HepG2 (cell line): Measurements from ENCODE around the gene IGF2. TPM values are rescaled to one million over a fixed set of nuclear protein-coding genes. Genes with fewer than 3 reads are reported as not detected.
A peak's percentile ranks its signal among the peaks of the same experiment; 100 is the strongest.

Experiments
- CTCF ChIP-seq: sonication (generic); formaldehyde crosslinking; IDR thresholded peaks from 2 replicates; pipeline ENCODE4 v1.5.0; 2020; ENCODE audit warnings: mild to moderate bottlenecking, missing genetic modification reagents, moderate library complexity
- IRF9 ChIP-seq: sonication (generic); formaldehyde crosslinking; IDR thresholded peaks from 2 replicates; pipeline ENCODE4 v1.8.0; 2022; ENCODE audit warnings: missing genetic modification reagents, mild to moderate bottlenecking, borderline replicate concordance
- MXD4 ChIP-seq: IDR thresholded peaks from 2 replicates; pipeline ENCODE4 v1.6.1; 2016; ENCODE audit warnings: mild to moderate bottlenecking, missing biosample characterization, missing genetic modification reagents
- RBM39 ChIP-seq: fragments of 200-400 bp; formaldehyde crosslinking; IDR thresholded peaks from one replicate; pipeline ENCODE4 v1.6.1; 2018; ENCODE audit warnings: antibody characterized with exemption, mild to moderate bottlenecking, low read depth, low read length; ENCODE audit not compliant: poor library complexity, severe bottlenecking
- SRSF9 ChIP-seq: fragments of 200-400 bp; formaldehyde crosslinking; IDR thresholded peaks from 2 replicates; pipeline ENCODE4 v1.6.1; 2018; ENCODE audit warnings: borderline replicate concordance, mild to moderate bottlenecking, low read depth, low read length; ENCODE audit not compliant: insufficient read depth, poor library complexity, severe bottlenecking
- ZNF430 ChIP-seq: sonication (generic); formaldehyde crosslinking; IDR thresholded peaks from 2 replicates; pipeline ENCODE4 v1.9.0; 2021; ENCODE audit warnings: mild to moderate bottlenecking, missing genetic modification reagents
- ZNF687 ChIP-seq: sonication (generic); formaldehyde crosslinking; IDR thresholded peaks from 2 replicates; pipeline ENCODE4 v1.5.1; 2020; ENCODE audit warnings: mild to moderate bottlenecking, missing genetic modification reagents, moderate library complexity
- ZNF800 ChIP-seq: sonication (generic); formaldehyde crosslinking; IDR thresholded peaks from 2 replicates; pipeline ENCODE4 v1.4.0; 2020; ENCODE audit warnings: missing genetic modification reagents
- polyA plus RNA-seq, 8 experiments: library from polyadenylated mRNA; depleted of rRNA in 3 of 8; stranded (reverse) in 7 of 8; unstranded in 1 of 8; fragments of >200 nt; fragmentation: Illumina TruSeq in 4 of 8; extraction: Trizol in 4 of 8; gene quantifications; 2 replicates each; pipeline versions ENCODE4 v1.2.1 to v1.2.3, GENCODE V29; 2011 to 2016; ENCODE audit warnings: low read depth in 4 of 8, missing spikeins in 1 of 8, mixed read lengths in 1 of 8; ENCODE audit not compliant: insufficient read depth in 1 of 8
- total RNA-seq, 5 experiments: library from RNA; depleted of rRNA; stranded (reverse); fragments of >200 nt; fragmentation: Illumina TruSeq; extraction: Trizol; gene quantifications; 2 replicates each; pipeline ENCODE4 v1.2.3, GENCODE V29; 2016; ENCODE audit warnings: low read depth in 1 of 5

The IGF2 gene
- total and polyA plus RNA-seq, 2 of the 13 experiments (the other 11 are each of a cell fraction or from before 2014, with no cell fraction given), result 79.1 to 254 TPM

- TF ChIP-seq ZNF687 (CRISPR knock-in tag) (peak; percentile 39; the same call in 1 of the 2 replicates), SRSF9 (no peak), ZNF430 (CRISPR knock-in tag) (peak; percentile 33; the same call in 1 of the 2 replicates), RBM39 (peak; percentile 18), ZNF800 (CRISPR knock-in tag) (peak; percentile 70; the same call in 1 of the 2 replicates), CTCF (CRISPR knock-in tag) (peak; percentile 86), IRF9 (CRISPR knock-in tag) (peak; percentile 36; the same call in 1 of the 2 replicates), MXD4 (peak; percentile 36; the same call in 1 of the 2 replicates)
Observed at GRCh38 chr11:2151500-2152257, 12.5 kb upstream of the IGF2 start (continued).
